H7 (cell line): Measurements from ENCODE around the gene CD69. TPM values are rescaled to one million over a fixed set of nuclear protein-coding genes. Genes with fewer than 3 reads are reported as not detected.
A peak's percentile ranks its signal among the peaks of the same experiment; 100 is the strongest.

Experiments used
- DNase-seq: peaks from one replicate; pipeline ENCODE4 v3.0.0; 2012
- H3K27me3 ChIP-seq: 2 replicates; pipeline ENCODE4 v1.6.0; 2011; ENCODE audit warnings: mild to moderate bottlenecking, low read length; ENCODE audit not compliant: control insufficient read depth, insufficient read depth
- H3K36me3 ChIP-seq: replicated peaks from 2 replicates; pipeline ENCODE4 v1.5.1; 2011; ENCODE audit warnings: low read length; ENCODE audit not compliant: control insufficient read depth, insufficient read depth
- H3K4me3 ChIP-seq: 2 replicates; pipeline ENCODE4 v1.5.1; 2011; ENCODE audit warnings: low read depth, mild to moderate bottlenecking, control low read depth, low read length, moderate library complexity; ENCODE audit not compliant: insufficient read depth
- total RNA-seq: library from RNA; depleted of rRNA; stranded (reverse); fragments of >200 nt; shearing (Covaris generic); gene quantifications from 2 replicates; pipeline ENCODE4 v1.2.3, GENCODE V29; 2014

The CD69 gene
- total RNA-seq, 1 experiment from 2014 or later = not detected

GRCh38 chr12:9758119-9758518 is 2.6 kb downstream of the CD69 start:
- no peak overlapping the region for H3K4me3 ChIP-seq
- no peak for DNase-seq
- H3K27me3 ChIP-seq = no peaks in the 10 kb centered on the region
- no peaks in the 10 kb centered on the region for H3K36me3 ChIP-seq

- no peak for DNase-seq
- no peaks in the 10 kb centered on the region for H3K36me3 ChIP-seq
- no peaks in the 10 kb centered on the region for H3K27me3 ChIP-seq
- H3K4me3 ChIP-seq = no peak overlapping the region
Observed at GRCh38 chr12:9757433-9758025, 3.2 kb downstream of the CD69 start.

GRCh38 chr12:9756706-9757105 is 4.0 kb downstream of the CD69 start:
- Histone ChIP-seq H3K36me3 (no peaks in the 10 kb centered on the region), H3K27me3 (no peaks in the 10 kb centered on the region), H3K4me3 (no peak overlapping the region)
- no peak for DNase-seq

- Histone ChIP-seq H3K36me3 (no peaks in the 10 kb centered on the region), H3K4me3 (no peak overlapping the region), H3K27me3 (no peaks in the 10 kb centered on the region)
- no peak for DNase-seq
Observed at GRCh38 chr12:9756170-9756569, 4.5 kb downstream of the CD69 start.

GRCh38 chr12:9755567-9755966 is 5.1 kb downstream of the CD69 start:
- no peak for DNase-seq
- no peaks in the 10 kb centered on the region for H3K36me3 ChIP-seq
- no peak overlapping the region for H3K4me3 ChIP-seq
- H3K27me3 ChIP-seq = no peaks in the 10 kb centered on the region

- Histone ChIP-seq H3K27me3 (no peaks in the 10 kb centered on the region), H3K36me3 (no peaks in the 10 kb centered on the region), H3K4me3 (no peak overlapping the region)
- no peak for DNase-seq
Observed at GRCh38 chr12:9755035-9755434, 5.7 kb downstream of the CD69 start.

- no peaks in the 10 kb centered on the region for H3K36me3 ChIP-seq
Observed at GRCh38 chr12:9754099-9754927, 6.4 kb downstream of the CD69 start.

GRCh38 chr12:9753498-9753897 is 7.2 kb downstream of the CD69 start:
- Histone ChIP-seq H3K27me3 (no peaks in the 10 kb centered on the region), H3K4me3 (no peak overlapping the region), H3K36me3 (no peaks in the 10 kb centered on the region)
- DNase-seq = no peak

More at GRCh38 chr12:9754099-9754927, 6.4 kb downstream of the CD69 start:
- no peaks in the 10 kb centered on the region for H3K27me3 ChIP-seq
- no peak overlapping the region for H3K4me3 ChIP-seq
- DNase-seq = no peak

- no peaks in the 10 kb centered on the region for H3K36me3 ChIP-seq
- DNase-seq = no peak
- no peaks in the 10 kb centered on the region for H3K27me3 ChIP-seq
- no peak overlapping the region for H3K4me3 ChIP-seq
Observed at GRCh38 chr12:9753073-9753472, 7.6 kb downstream of the CD69 start.

GRCh38 chr12:9752145-9752933 is 8.4 kb downstream of the CD69 start:
- Histone ChIP-seq H3K27me3 (no peaks in the 10 kb centered on the region), H3K4me3 (no peak overlapping the region), H3K36me3 (no peaks in the 10 kb centered on the region)
- DNase-seq = no peak

- H3K36me3 ChIP-seq = no peaks in the 10 kb centered on the region
- H3K27me3 ChIP-seq = no peaks in the 10 kb centered on the region
- no peak overlapping the region for H3K4me3 ChIP-seq
- no peak for DNase-seq
Observed at GRCh38 chr12:9751204-9752144, 9.2 kb downstream of the CD69 start.

GRCh38 chr12:9750276-9751203 is 10.2 kb downstream of the CD69 start:
- Histone ChIP-seq H3K4me3 (no peak overlapping the region), H3K36me3 (no peaks in the 10 kb centered on the region), H3K27me3 (no peaks in the 10 kb centered on the region)
- DNase-seq = peak; percentile 74

- no peak for DNase-seq
- Histone ChIP-seq H3K36me3 (no peaks in the 10 kb centered on the region), H3K27me3 (no peaks in the 10 kb centered on the region), H3K4me3 (no peak overlapping the region)
Observed at GRCh38 chr12:9749640-9750039, 11.1 kb downstream of the CD69 start.
